Measurements from ENCODE around the gene AMDHD2.

The AMDHD2 gene

GRCh38 chr16:2513405-2514332 lies 6.5 kb upstream of the AMDHD2 start, which contains the start of gene ATP6V0C:
ATP6V0C (plus strand) TSS chr16:2513952; CDS start chr16:2514104, 152 bp downstream.
- peak within 1 kb of the TSS; percentile 97 for H3K27ac ChIP-seq (ENCODE audit: low read depth, low read length, severe bottlenecking)
- WGBS, 2 experiments (ENCODE audit: insufficient coverage in 2 of 2), result 1 to 2% methylated on average over 78 to 92 of the region's 122 CpGs
- no peaks in the 10 kb centered on the region for H3K9me3 ChIP-seq (ENCODE audit: control insufficient read depth, low read length)
- H3K36me3 ChIP-seq (ENCODE audit: control insufficient read depth, insufficient read depth, low read length), result peaks cover 9% of the 10 kb centered on the region
- peak within 1 kb of the TSS; percentile 82 for H3K4me3 ChIP-seq (ENCODE audit: extremely low read depth, insufficient read depth, low read length, poor library complexity, severe bottlenecking)
- H3K4me1 ChIP-seq (ENCODE audit: control insufficient read depth, insufficient read depth, low read length, poor library complexity, severe bottlenecking), result peaks cover 35% of the 10 kb centered on the region

GRCh38 chr16:2514333-2515179 lies 5.6 kb upstream of the AMDHD2 start:
- H3K27ac ChIP-seq (ENCODE audit: low read depth, low read length, severe bottlenecking), result peak overlapping the region; percentile 97
- H3K36me3 ChIP-seq (ENCODE audit: control insufficient read depth, insufficient read depth, low read length), result peaks cover 15% of the 10 kb centered on the region
- peak overlapping the region; percentile 82 for H3K4me3 ChIP-seq (ENCODE audit: extremely low read depth, insufficient read depth, low read length, poor library complexity, severe bottlenecking)
- 3 to 4% methylated on average over 23 to 42 of the region's 63 CpGs for WGBS, 2 experiments (ENCODE audit: insufficient coverage in 2 of 2)
- H3K9me3 ChIP-seq (ENCODE audit: control insufficient read depth, low read length), result no peaks in the 10 kb centered on the region
- peaks cover 39% of the 10 kb centered on the region for H3K4me1 ChIP-seq (ENCODE audit: control insufficient read depth, insufficient read depth, low read length, poor library complexity, severe bottlenecking)

GRCh38 chr16:2515180-2515851 lies 4.9 kb upstream of the AMDHD2 start:
- Histone ChIP-seq H3K4me1 (ENCODE audit: control insufficient read depth, insufficient read depth, low read length, poor library complexity, severe bottlenecking) (peaks cover 39% of the 10 kb centered on the region), H3K36me3 (ENCODE audit: control insufficient read depth, insufficient read depth, low read length) (peaks cover 15% of the 10 kb centered on the region), H3K4me3 (ENCODE audit: extremely low read depth, insufficient read depth, low read length, poor library complexity, severe bottlenecking) (peak overlapping the region; percentile 82), H3K9me3 (ENCODE audit: control insufficient read depth, low read length) (no peaks in the 10 kb centered on the region), H3K27ac (ENCODE audit: low read depth, low read length, severe bottlenecking) (peak overlapping the region; percentile 62)
- WGBS, 2 experiments (ENCODE audit: insufficient coverage in 2 of 2), result 72 to 75% methylated on average over 6 to 8 of the region's 14 CpGs

GRCh38 chr16:2516391-2517240 lies 3.6 kb upstream of the AMDHD2 start:
- H3K36me3 ChIP-seq (ENCODE audit: control insufficient read depth, insufficient read depth, low read length), result peaks cover 21% of the 10 kb centered on the region
- no peak overlapping the region for H3K4me3 ChIP-seq (ENCODE audit: extremely low read depth, insufficient read depth, low read length, poor library complexity, severe bottlenecking)
- WGBS, 2 experiments (ENCODE audit: insufficient coverage in 2 of 2), result 90 to 95% methylated on average over 11 of the region's 11 CpGs
- H3K9me3 ChIP-seq (ENCODE audit: control insufficient read depth, low read length), result no peaks in the 10 kb centered on the region
- H3K27ac ChIP-seq (ENCODE audit: low read depth, low read length, severe bottlenecking), result peak overlapping the region; percentile 10
- H3K4me1 ChIP-seq (ENCODE audit: control insufficient read depth, insufficient read depth, low read length, poor library complexity, severe bottlenecking), result peaks cover 40% of the 10 kb centered on the region

- H3K36me3 ChIP-seq (ENCODE audit: control insufficient read depth, insufficient read depth, low read length), result peaks cover 31% of the 10 kb centered on the region
- no peak overlapping the region for H3K4me3 ChIP-seq (ENCODE audit: extremely low read depth, insufficient read depth, low read length, poor library complexity, severe bottlenecking)
- 86 to 96% methylated on average over 6 to 12 of the region's 12 CpGs for WGBS, 2 experiments (ENCODE audit: insufficient coverage in 2 of 2)
- H3K27ac ChIP-seq (ENCODE audit: low read depth, low read length, severe bottlenecking), result peak overlapping the region; percentile 10
- no peaks in the 10 kb centered on the region for H3K9me3 ChIP-seq (ENCODE audit: control insufficient read depth, low read length)
- peaks cover 38% of the 10 kb centered on the region for H3K4me1 ChIP-seq (ENCODE audit: control insufficient read depth, insufficient read depth, low read length, poor library complexity, severe bottlenecking)
These were observed 2.1 kb upstream of the AMDHD2 start for GRCh38 chr16:2517954-2518605.

- Histone ChIP-seq H3K27ac (ENCODE audit: low read depth, low read length, severe bottlenecking) (peak overlapping the region; percentile 79), H3K9me3 (ENCODE audit: control insufficient read depth, low read length) (no peaks in the 10 kb centered on the region), H3K4me3 (ENCODE audit: extremely low read depth, insufficient read depth, low read length, poor library complexity, severe bottlenecking) (peak overlapping the region; percentile 16), H3K36me3 (ENCODE audit: control insufficient read depth, insufficient read depth, low read length) (peaks cover 41% of the 10 kb centered on the region), H3K4me1 (ENCODE audit: control insufficient read depth, insufficient read depth, low read length, poor library complexity, severe bottlenecking) (peaks cover 38% of the 10 kb centered on the region)
- 94% methylated on average over 36 to 39 of the region's 39 CpGs for WGBS, 2 experiments (ENCODE audit: insufficient coverage in 2 of 2)
These were observed 1.1 kb upstream of the AMDHD2 start for GRCh38 chr16:2518823-2519710.

GRCh38 chr16:2519711-2520080 lies 475 bp upstream of the AMDHD2 start:
- WGBS, 2 experiments (ENCODE audit: insufficient coverage in 2 of 2), result 68 to 86% methylated on average over 10 to 15 of the region's 22 CpGs
- Histone ChIP-seq H3K36me3 (ENCODE audit: control insufficient read depth, insufficient read depth, low read length) (peaks cover 47% of the 10 kb centered on the region), H3K9me3 (ENCODE audit: control insufficient read depth, low read length) (no peaks in the 10 kb centered on the region), H3K27ac (ENCODE audit: low read depth, low read length, severe bottlenecking) (peak overlapping the region; percentile 79), H3K4me3 (ENCODE audit: extremely low read depth, insufficient read depth, low read length, poor library complexity, severe bottlenecking) (peak overlapping the region; percentile 16), H3K4me1 (ENCODE audit: control insufficient read depth, insufficient read depth, low read length, poor library complexity, severe bottlenecking) (peaks cover 38% of the 10 kb centered on the region)

GRCh38 chr16:2520784-2521531 lies 787 bp downstream of the AMDHD2 start:
- WGBS, 2 experiments (ENCODE audit: insufficient coverage in 2 of 2), result 21% methylated on average over 27 to 31 of the region's 41 CpGs
- no peaks in the 10 kb centered on the region for H3K9me3 ChIP-seq (ENCODE audit: control insufficient read depth, low read length)
- peaks cover 50% of the 10 kb centered on the region for H3K36me3 ChIP-seq (ENCODE audit: control insufficient read depth, insufficient read depth, low read length)
- H3K4me1 ChIP-seq (ENCODE audit: control insufficient read depth, insufficient read depth, low read length, poor library complexity, severe bottlenecking), result peaks cover 30% of the 10 kb centered on the region
- peak overlapping the region; percentile 57 for H3K27ac ChIP-seq (ENCODE audit: low read depth, low read length, severe bottlenecking)
- H3K4me3 ChIP-seq (ENCODE audit: extremely low read depth, insufficient read depth, low read length, poor library complexity, severe bottlenecking), result peak overlapping the region; percentile 56

Measured in mesodermal cell (in vitro differentiated cells).